Stimulated activated CD8-positive, alpha-beta memory T cell treated with anti-CD3 and anti-CD28 coated beads, Interleukin-15, amount 100 ng/mL, for 48 hours (primary cell): ENCODE data around the gene PRKRIP1.
A peak's percentile ranks its signal among the peaks of the same experiment; 100 is the strongest.
"Not testable (repeated sequence)": the region's sequence is repeated elsewhere in the genome, so short reads cannot be mapped to it uniquely, and the experiment has no call there.

ENCODE experiments used
- DNase-seq, 2 donors: peaks; one replicate each; pipeline ENCODE4 v3.0.0-alpha.2; 2020; ENCODE audit warnings: low read depth in 2 of 2

The PRKRIP1 gene, protein sequence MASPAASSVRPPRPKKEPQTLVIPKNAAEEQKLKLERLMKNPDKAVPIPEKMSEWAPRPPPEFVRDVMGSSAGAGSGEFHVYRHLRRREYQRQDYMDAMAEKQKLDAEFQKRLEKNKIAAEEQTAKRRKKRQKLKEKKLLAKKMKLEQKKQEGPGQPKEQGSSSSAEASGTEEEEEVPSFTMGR

DNA sequence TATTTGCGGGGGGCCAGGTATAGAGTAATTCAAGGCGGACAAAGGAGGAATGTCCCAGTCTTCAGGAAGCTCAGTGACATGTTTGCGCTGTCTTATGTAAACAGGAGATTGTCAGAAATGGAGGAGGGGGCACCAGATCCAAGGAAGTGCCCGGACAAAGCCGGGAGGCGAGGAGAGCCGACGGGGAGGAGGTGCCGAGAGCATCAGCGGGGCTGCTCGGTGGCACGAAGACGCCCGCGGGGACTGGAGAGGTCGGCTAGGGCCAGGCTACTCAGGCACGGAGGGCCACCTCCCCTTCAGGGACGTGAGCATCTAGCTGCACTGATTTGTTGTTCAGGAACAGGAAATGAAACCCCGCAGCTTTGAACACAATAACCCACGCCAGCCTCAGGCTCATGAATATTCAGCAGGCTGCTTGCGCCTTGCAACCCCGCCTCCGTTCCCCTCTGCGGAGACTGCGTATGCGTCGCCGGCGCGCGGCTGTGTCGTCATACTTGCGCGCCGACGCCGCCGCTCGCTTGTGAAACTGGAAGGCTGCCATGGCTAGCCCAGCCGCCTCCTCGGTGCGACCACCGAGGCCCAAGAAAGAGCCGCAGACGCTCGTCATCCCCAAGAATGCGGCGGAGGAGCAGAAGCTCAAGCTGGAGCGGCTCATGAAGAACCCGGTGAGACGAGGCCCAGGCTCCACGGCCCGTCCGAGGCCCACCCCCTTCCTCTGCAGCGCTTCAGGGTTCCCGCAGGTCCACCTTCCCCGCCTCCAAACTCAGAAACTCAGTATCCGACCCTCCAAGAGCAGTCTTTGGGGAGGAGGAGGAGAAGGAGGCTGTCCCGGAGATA is at the start of gene PRKRIP1:
Gene PRKRIP1, plus strand, starts transcription at position 491 of the 837 bp plus-strand sequence. Its CDS starts 49 bp downstream, at position 540.
- peak; percentile 70 to 73 for DNase-seq

DNA sequence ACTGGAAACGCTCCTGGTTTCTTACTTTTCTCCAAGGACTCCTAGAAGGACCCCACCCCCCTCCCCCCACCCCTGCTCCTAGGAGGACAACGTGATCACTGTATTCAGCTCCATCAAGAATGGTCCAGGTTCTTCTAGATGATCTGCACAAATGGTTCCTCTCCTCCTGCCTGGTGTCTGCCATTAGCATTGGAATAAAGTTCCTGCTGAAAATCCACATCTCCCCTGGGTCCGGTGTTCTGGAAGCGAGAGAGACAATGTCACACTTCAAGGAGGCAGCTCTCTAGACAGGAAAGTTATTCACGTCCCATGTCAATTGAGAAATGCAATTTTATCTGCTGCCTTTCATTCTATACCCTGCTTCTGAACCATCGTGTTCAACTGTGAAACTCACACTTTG is 49.2 kb upstream of the PRKRIP1 start:
- not testable (repeated sequence) for DNase-seq

DNA sequence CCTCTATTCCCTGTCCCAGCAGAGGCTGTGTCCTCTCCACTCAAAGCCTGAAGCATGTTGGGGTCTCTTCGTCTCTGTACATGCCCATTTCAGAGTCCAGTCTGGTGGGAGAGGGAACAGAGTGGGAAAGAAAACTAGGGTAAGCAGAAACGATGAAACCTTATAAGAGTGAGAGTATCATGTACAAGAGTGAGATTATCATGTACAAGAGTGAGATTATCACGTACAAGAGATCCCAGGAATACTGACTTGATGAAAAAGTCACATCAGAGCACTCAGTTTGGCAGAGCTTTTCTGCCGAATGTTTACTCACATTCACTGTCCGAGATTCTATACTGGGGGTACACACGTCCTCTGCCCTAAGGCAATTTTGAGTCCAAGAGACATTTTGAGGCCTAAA is 39.8 kb upstream of the PRKRIP1 start, which contains the start of gene SPDYE6:
Gene SPDYE6, minus strand, starts transcription at position 101 of the 400 bp plus-strand sequence. CDS start 421 bp downstream, outside the sequence.
- not testable (repeated sequence) for DNase-seq

GRCh38 chr7:102363549-102364393 is 32.4 kb upstream of the PRKRIP1 start:
- DNase-seq: peak; percentile 92 to 95

GRCh38 chr7:102364394-102364886 is 31.7 kb upstream of the PRKRIP1 start:
- DNase-seq: not testable (repeated sequence)

GRCh38 chr7:102365390-102365789 is 30.8 kb upstream of the PRKRIP1 start:
- DNase-seq: not testable (repeated sequence)

DNA sequence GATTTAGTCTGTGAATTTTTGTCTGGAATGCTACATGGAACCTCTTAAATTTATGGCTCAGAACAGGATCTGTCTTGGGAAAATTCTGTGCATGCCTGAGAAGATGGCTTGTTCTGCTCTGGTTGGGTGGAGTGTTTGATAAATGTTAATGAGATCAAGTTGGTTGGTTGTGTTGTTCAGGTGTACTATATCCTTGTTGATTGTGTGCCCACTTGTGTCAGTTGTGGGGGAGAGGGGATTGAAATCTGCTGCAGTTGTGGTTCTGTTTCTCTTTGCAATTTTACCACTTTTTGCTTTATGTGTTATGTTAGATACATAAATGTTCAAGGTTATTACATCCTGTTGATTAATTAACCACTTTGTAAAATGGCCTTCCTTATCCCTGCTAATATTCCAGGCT is 26.1 kb upstream of the PRKRIP1 start:
- DNase-seq: not testable (repeated sequence)

DNA sequence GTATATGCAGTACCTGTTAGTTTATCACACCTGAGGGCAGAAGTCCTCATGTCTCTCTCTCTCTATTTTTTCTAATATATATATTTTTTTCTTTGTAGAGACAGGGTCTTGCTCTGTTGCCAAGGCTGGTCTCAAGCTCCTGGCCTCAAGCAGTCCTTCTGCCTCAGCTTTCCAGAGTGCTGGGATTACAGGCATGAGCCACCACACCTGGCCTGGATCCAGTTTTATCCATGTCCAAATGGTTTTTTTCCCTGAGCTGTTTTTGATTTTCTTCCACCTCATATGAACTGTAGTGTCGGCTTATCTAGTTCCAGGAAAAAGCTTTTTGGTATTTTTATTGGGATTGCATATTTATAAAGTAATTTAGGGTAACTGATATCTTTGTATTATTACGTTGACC is 23.4 kb upstream of the PRKRIP1 start:
- DNase-seq: not testable (repeated sequence)

DNA sequence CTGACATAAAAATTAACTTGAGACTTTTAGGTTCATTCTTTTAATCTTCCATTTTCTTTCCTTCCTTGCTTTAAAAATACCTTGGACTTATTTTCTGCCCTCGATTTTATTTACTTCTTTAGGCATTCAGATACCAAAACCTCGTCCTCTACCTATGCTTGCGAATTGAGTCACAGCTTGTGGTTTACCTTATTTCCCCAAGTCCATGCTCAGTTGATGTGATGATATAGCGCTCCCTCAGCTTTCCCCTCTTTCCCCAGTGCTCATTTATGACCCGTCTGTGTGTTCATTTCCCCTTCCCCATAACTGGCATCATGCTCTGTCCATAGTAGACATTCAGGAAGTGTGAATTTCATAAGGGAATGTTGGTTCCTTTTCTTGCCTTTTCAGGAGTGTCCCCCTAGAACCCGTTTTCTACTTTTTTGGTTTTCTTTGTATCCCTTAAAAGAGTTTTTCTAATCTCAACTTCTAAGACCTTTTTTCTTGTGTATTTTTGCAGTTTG is 19.1 kb upstream of the PRKRIP1 start:
- DNase-seq: no peak

- not testable (repeated sequence) for DNase-seq
These were observed 15.3 kb upstream of the PRKRIP1 start for GRCh38 chr7:102380837-102381236.

DNA sequence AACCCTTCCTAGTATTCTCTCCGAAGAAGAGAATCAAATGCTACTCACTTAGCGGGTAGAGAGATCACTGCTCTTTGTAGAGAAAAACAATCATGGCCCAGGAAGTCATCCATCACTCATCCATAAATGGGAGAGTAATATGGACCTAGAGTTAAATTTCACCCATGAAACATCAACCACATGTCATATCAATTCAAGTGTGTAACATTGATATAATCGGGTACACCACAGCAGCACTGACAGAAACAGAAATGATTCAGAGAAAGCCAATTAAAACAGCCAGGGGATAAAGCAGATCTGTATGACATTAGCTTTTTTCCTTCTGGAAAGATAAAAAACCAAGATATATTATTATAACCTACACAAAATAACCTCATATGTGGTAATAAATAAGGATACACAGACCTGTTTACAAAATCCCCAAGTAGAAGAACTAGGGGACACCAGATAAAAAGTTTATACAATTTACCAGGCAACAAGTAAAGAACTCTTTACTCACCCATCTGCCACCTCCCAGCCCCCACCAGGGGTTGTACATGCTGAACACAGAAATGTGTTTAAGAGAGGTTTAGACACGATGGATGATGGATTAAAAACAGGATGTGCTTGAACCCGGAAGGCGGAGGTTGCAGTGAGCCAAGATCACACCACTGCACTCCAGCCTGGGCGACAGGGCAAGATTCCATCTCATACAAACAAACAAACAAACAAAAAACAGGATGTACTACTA is 14.3 kb upstream of the PRKRIP1 start:
- not testable (repeated sequence) for DNase-seq

GRCh38 chr7:102387064-102387463 is 9.1 kb upstream of the PRKRIP1 start:
- no peak for DNase-seq

GRCh38 chr7:102389810-102390209 is 6.4 kb upstream of the PRKRIP1 start:
- DNase-seq: no peak

- DNase-seq: peak; percentile 43 to 47
These were observed 5.3 kb upstream of the PRKRIP1 start for GRCh38 chr7:102390697-102391484.

DNA sequence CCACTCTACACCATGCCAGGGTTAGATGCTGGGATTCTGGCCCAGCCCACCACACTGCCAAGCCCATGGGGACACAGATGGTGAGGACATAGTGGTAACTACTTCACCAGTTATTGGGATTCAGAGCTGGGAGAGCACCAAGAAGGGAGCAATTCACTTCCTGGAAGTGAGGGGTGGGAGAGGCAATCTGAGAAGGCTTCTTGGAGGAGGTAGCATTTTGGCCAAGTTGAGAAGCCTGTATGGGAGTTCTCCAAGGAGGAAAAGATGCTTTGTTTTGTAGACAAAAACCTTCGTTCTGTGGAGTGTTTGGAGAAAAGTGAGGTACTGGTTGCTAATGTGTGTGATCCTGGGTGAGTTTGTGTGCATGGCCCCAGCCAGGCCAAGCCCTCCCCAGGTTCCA is 3.8 kb upstream of the PRKRIP1 start:
- DNase-seq: no peak

GRCh38 chr7:102393467-102393866 is 2.7 kb upstream of the PRKRIP1 start:
- no peak for DNase-seq

- DNase-seq: no peak
These were observed 631 bp upstream of the PRKRIP1 start for GRCh38 chr7:102395592-102395872.

DNA sequence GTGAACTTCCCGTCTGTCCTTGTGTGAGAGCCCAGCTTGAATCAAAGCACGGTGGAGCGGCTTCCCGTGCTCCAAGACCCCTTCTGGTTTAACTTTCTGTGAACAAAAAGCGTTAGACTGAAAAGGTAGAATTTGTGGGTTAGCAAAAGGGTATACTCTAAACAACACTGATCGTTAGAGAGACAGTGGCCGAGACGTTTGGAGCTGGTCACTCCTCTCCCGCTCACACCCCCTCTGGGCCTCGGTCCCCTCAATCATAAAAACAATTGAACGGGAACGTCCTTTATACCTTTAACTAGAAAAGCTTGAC is 502 bp downstream of the PRKRIP1 start:
- DNase-seq: no peak

DNA sequence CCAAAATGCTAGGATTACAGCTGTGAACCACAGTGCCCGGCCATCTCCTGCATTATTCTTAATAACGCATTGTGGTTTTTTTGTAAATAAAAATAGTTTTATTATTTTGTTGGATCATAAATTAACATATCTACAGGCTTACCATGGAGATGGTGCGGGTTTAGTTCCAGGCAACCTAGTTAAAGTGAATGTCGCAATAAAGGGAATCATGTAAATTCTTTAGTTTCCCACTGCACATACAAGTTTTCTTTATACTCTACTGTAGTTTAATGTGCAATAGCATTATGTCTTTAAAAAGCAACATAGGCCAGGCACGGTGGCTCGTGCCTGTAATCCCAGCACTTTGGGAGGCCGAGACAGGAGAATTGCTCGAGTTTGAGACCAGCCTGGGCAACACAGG is 2.4 kb downstream of the PRKRIP1 start:
- DNase-seq: no peak

GRCh38 chr7:102400360-102400759 is 4.2 kb downstream of the PRKRIP1 start:
- DNase-seq: no peak

- DNase-seq: no peak
These were observed 7.4 kb downstream of the PRKRIP1 start for GRCh38 chr7:102403563-102403962.
